NCI-H1092 (cell line): ENCODE results near the gene MCCD1.

Source experiments
- DNase-seq: peaks from one replicate; lab custom pipeline; 2025; lab: John Stamatoyannopoulos, UW

Gene MCCD1

GRCh38 chr6:31513456-31514165 is 15.2 kb upstream of the MCCD1 start:
- DNase-seq = no peak

GRCh38 chr6:31521835-31522234 is 6.9 kb upstream of the MCCD1 start:
- DNase-seq = no peak

DNA sequence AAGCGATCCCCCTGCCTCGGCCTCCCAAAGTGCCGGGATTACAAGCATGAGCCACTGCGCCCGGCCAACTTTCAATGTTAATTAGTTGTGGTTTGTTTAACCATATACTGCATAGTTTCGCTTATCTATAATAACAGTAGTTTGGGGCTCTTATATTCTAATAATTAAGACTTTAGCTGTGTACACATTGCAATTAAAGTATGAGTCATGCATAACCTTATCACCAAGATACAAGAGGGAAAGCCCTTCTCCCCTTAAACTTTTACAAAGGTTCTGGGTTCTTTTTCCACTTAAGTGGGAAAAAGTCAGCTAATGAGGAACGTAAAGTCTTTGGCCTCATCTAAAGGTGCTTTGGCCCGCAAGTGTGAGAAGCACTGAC is 3.2 kb upstream of the MCCD1 start:
- DNase-seq = no peak

GRCh38 chr6:31525932-31526591 is 2.7 kb upstream of the MCCD1 start:
- DNase-seq = no peak

DNA sequence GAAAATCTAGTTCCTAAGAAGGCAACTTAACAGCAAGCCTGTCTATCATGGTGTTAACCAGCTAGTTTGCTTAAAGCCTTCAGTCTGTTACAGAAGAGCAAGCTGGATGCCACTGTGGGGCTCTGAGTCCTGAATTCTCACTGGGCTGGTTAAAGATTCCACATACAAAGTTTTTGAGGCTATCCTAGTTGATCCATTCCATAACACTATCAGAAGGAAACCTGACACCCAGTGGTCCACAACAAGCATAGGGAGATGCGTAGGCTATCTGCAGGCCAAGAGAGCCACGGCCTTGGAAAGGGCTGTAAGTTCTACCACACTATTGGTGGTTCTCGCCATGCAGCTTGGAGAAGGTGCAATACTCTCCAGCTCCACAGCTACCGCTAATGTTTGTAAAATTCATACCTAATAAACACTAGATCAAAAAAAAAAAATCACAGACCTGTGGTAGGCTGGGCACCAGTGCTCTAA is 420 bp upstream of the MCCD1 start:
- no peak for DNase-seq

DNA sequence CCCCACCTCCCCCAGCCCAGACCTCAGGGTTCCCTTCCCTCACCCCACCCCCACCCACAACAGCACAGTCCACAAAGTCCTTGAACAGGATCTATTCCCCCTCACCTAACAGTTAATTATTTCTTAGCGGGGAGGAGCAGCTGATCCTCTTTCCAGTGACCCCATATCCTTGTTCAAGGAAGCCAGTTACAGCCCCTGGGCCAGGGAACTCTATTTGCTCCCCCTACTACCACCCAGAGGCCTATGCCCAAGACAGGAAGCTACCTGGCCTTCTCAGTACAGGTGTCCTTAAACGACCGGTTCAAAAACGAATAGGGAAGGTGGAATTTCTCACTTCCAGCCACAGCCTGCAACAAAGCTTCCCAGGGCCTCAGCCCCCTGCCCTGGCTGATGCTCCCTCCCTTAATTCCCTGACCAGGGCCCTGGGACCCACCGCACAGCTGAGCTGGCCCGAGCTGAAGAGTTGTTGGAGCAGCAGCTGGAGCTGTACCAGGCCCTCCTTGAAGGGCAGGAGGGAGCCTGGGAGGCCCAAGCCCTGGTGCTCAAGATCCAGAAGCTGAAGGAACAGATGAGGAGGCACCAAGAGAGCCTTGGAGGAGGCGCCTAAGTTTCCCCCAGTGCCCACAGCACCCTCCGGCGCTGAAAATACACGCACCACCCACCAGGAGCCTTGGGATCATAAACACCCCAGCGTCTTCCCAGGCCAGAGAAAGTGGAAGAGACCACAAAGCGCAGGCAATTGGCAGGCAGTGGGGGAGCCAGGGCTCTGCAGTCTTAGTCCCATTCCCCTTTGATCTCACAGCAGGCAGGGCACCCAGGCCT is 778 bp downstream of the MCCD1 start:
- no peak for DNase-seq

DNA sequence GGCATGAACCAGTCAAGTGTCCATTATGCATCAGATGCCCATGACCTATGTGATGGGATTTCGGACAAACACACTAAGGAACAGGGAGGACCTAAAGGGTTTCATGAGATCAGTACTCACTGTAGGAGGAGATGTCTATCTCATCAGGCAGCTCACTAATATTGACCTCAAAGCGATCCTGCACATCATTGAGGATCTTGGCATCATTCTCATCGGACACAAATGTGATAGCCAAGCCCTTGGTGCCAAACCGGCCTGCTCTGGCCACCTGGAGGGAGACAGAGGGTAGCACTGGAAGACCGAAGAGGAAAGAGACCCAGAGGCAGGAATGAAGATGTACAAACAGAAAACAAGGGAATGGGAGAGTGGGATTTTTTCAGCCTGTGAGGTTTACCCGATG is 1.9 kb downstream of the MCCD1 start:
- DNase-seq = no peak

- no peak for DNase-seq
Observed at GRCh38 chr6:31531162-31531561, 2.4 kb downstream of the MCCD1 start.

DNA sequence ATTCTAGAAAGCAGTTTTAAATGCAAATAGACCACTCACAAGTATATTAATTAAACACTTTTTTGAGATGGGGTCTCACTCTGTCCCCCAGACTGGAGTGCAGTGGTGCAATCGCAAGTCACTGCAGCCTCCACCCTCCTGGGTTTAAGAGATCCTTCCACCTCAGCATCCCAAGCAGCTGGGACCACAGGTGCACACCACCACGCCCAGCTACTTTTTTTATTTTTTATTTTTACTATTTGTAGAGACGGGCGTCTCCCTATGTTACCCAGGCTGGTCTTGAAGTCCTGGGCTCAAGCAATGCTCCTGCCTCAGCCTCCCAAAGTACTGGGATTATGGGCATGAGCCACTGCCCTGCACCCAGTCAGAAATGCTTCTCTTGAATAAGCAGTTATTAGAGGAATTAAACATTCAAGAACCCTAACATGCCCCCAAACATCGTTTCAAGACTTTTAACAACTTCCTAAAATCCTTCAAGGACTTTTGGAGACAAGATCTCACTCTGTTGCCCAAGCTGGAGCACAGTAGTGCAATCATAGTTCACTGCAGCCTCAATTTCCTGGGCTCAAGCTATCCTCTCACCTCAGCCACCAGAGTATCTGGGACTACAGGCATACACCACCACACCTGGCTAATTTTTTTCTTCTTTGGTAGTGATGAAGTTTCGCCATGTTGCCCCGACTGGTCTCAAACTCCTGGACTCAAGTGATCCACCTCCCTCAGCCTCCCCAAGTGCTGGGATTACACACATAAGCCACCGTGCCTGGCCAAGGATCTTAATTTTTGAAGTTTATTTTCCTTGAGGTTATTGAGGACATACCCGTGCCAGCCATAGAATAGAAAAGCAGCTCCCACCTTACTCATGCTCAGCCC is 3.2 kb downstream of the MCCD1 start:
- DNase-seq = no peak

GRCh38 chr6:31532644-31533454 is 4.1 kb downstream of the MCCD1 start:
- DNase-seq = no peak

- DNase-seq = no peak
Observed at GRCh38 chr6:31533455-31533841, 4.7 kb downstream of the MCCD1 start.

- DNase-seq = no peak
Observed at GRCh38 chr6:31534011-31534410, 5.2 kb downstream of the MCCD1 start.

GRCh38 chr6:31534521-31535040 is 5.8 kb downstream of the MCCD1 start:
- DNase-seq = no peak

DNA sequence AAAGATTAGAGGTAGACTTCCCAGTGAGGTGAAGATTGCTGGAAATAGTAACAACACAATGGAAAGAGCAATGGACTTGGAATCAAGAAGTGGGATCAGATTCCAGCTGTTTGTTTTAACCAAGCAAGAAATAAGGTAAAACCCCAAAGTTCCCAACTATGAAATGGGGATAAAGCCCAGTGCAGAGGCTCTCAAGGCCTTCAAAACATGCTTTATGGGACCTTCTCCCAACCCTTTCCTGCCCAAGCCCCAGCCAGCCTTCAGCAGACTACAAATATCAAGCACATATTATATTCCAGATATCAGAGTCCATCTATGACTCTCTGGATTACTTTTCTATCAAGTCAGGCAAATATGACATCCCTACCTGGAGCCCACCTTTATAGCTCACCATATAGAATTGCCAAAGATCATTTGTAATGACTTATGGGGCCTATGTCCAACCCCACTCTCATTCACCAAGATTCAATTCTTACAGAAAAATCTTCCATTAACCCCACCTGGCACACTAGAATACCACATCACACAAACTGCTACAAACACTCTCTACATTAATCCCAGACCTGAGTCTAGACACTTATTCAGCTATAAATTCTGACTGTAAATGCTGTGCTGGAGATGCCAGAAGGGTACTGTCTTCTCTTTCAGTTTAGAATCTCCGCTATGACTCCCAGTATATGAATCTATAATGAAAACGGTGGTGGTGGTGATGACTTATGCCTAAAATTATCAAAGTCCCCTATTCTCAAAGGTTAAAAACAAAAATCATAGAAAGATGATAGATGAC is 7.0 kb downstream of the MCCD1 start:
- DNase-seq = no peak

GRCh38 chr6:31538805-31539400 is 10.1 kb downstream of the MCCD1 start:
- DNase-seq = no peak

DNA sequence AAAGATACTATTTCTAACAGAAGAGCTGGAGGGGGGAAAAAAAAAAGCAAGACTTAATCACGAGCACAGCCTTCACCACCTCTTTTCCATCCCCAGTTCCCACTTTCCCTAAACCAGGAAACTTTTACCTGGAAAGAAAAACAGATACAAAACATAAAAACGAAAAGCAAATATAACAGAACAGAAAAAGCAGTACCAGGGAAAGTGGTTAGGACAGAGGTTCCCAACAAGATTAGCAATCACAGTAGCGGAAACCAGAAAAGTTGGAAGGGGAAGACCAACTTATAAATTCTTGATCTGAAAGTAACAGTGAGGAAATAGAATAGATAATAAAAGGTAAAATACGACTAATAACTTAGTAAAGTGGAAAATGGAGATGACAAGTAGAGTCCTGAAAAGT is 11.9 kb downstream of the MCCD1 start:
- no peak for DNase-seq

- no peak for DNase-seq
Observed at GRCh38 chr6:31541059-31541657, 12.4 kb downstream of the MCCD1 start.

GRCh38 chr6:31541658-31542521 is 13.1 kb downstream of the MCCD1 start, which contains the start of gene DDX39B:
TSS of gene DDX39B (minus strand) at chr6:31542003. CDS start at chr6:31540532, 1,471 bp downstream.
- peak; percentile 90 for DNase-seq
